ENCODE measurements around the gene RPL36AL.
"Not testable (repeated sequence)": the region's sequence is repeated elsewhere in the genome, so short reads cannot be mapped to it uniquely, and the experiment has no call there.

Gene RPL36AL

GRCh38 chr14:49585803-49586672, 34.4 kb downstream of the RPL36AL start, which contains the start of gene RPS29:
Gene RPS29 (minus strand): TSS chr14:49586380. CDS start chr14:49586346, 34 bp downstream.
- no peaks in the 10 kb centered on the region for H3K9me3 ChIP-seq (ENCODE audit: low read length)
- H3K27ac ChIP-seq (ENCODE audit: low read depth, low read length): peak within 1 kb of the TSS; percentile 86
- no peaks in the 10 kb centered on the region for H3K27me3 ChIP-seq (ENCODE audit: control insufficient read depth in 1 of 2, insufficient read depth in 2 of 2, low read length in 2 of 2)
- peak within 1 kb of the TSS; percentile 87 for H3K9ac ChIP-seq (ENCODE audit: low read length)
- peaks cover 15% of the 10 kb centered on the region for H3K4me1 ChIP-seq (ENCODE audit: insufficient read depth, low read length)
- H3K36me3 ChIP-seq (ENCODE audit: insufficient read depth, low read length): peaks cover 22% of the 10 kb centered on the region
- H3K4me3 ChIP-seq (ENCODE audit: low read depth in 1 of 2, low read length in 2 of 2): peak within 1 kb of the TSS; percentile 67 to 89

GRCh38 chr14:49584981-49585640, 35.3 kb downstream of the RPL36AL start:
- peak overlapping the region; percentile 67 to 89 for H3K4me3 ChIP-seq (ENCODE audit: low read depth in 1 of 2, low read length in 2 of 2)
- not testable (repeated sequence) for H3K27me3 ChIP-seq (ENCODE audit: control insufficient read depth in 1 of 2, insufficient read depth in 2 of 2, low read length in 2 of 2); H3K9me3 ChIP-seq (ENCODE audit: low read length)
- H3K27ac ChIP-seq (ENCODE audit: low read depth, low read length): peak overlapping the region; percentile 86
- peaks cover 22% of the 10 kb centered on the region for H3K36me3 ChIP-seq (ENCODE audit: insufficient read depth, low read length)
- peaks cover 15% of the 10 kb centered on the region for H3K4me1 ChIP-seq (ENCODE audit: insufficient read depth, low read length)
- H3K9ac ChIP-seq (ENCODE audit: low read length): peak overlapping the region; percentile 87

- Histone ChIP-seq H3K27me3 (ENCODE audit: control insufficient read depth in 1 of 2, insufficient read depth in 2 of 2, low read length in 2 of 2) (no peaks in the 10 kb centered on the region), H3K9me3 (ENCODE audit: low read length) (no peaks in the 10 kb centered on the region), H3K4me1 (ENCODE audit: insufficient read depth, low read length) (peaks cover 15% of the 10 kb centered on the region), H3K9ac (ENCODE audit: low read length) (no peak overlapping the region), H3K27ac (ENCODE audit: low read depth, low read length) (no peak overlapping the region), H3K36me3 (ENCODE audit: insufficient read depth, low read length) (peaks cover 22% of the 10 kb centered on the region), H3K4me3 (ENCODE audit: low read depth in 1 of 2, low read length in 2 of 2) (no peak overlapping the region)
These were observed 36.4 kb downstream of the RPL36AL start for GRCh38 chr14:49584058-49584457.

- Histone ChIP-seq H3K36me3 (ENCODE audit: insufficient read depth, low read length) (peaks cover 22% of the 10 kb centered on the region), H3K9ac (ENCODE audit: low read length) (no peak overlapping the region), H3K4me3 (ENCODE audit: low read depth in 1 of 2, low read length in 2 of 2) (no peak overlapping the region), H3K4me1 (ENCODE audit: insufficient read depth, low read length) (peaks cover 15% of the 10 kb centered on the region), H3K27ac (ENCODE audit: low read depth, low read length) (no peak overlapping the region), H3K9me3 (ENCODE audit: low read length) (no peaks in the 10 kb centered on the region), H3K27me3 (ENCODE audit: control insufficient read depth in 1 of 2, insufficient read depth in 2 of 2, low read length in 2 of 2) (no peaks in the 10 kb centered on the region)
These were observed 36.8 kb downstream of the RPL36AL start for GRCh38 chr14:49583629-49584028.

- H3K4me1 ChIP-seq (ENCODE audit: insufficient read depth, low read length): peaks cover 15% of the 10 kb centered on the region
- H3K27me3 ChIP-seq (ENCODE audit: control insufficient read depth in 1 of 2, insufficient read depth in 2 of 2, low read length in 2 of 2): no peaks in the 10 kb centered on the region
- no peak overlapping the region for H3K27ac ChIP-seq (ENCODE audit: low read depth, low read length)
- peaks cover 22% of the 10 kb centered on the region for H3K36me3 ChIP-seq (ENCODE audit: insufficient read depth, low read length)
- no peak overlapping the region for H3K4me3 ChIP-seq (ENCODE audit: low read depth in 1 of 2, low read length in 2 of 2)
- no peak overlapping the region for H3K9ac ChIP-seq (ENCODE audit: low read length)
- H3K9me3 ChIP-seq (ENCODE audit: low read length): no peaks in the 10 kb centered on the region
These were observed 38.1 kb downstream of the RPL36AL start for GRCh38 chr14:49582113-49582977.

GRCh38 chr14:49581209-49582112, 39.0 kb downstream of the RPL36AL start:
- peaks cover 26% of the 10 kb centered on the region for H3K36me3 ChIP-seq (ENCODE audit: insufficient read depth, low read length)
- H3K4me3 ChIP-seq (ENCODE audit: low read depth in 1 of 2, low read length in 2 of 2): no peak overlapping the region
- H3K9ac ChIP-seq (ENCODE audit: low read length): no peak overlapping the region
- peaks cover 15% of the 10 kb centered on the region for H3K4me1 ChIP-seq (ENCODE audit: insufficient read depth, low read length)
- H3K9me3 ChIP-seq (ENCODE audit: low read length): no peaks in the 10 kb centered on the region
- H3K27me3 ChIP-seq (ENCODE audit: control insufficient read depth in 1 of 2, insufficient read depth in 2 of 2, low read length in 2 of 2): no peaks in the 10 kb centered on the region
- no peak overlapping the region for H3K27ac ChIP-seq (ENCODE audit: low read depth, low read length)

GRCh38 chr14:49579841-49580240, 40.6 kb downstream of the RPL36AL start:
- Histone ChIP-seq H3K27me3 (ENCODE audit: control insufficient read depth in 1 of 2, insufficient read depth in 2 of 2, low read length in 2 of 2) (no peaks in the 10 kb centered on the region), H3K4me1 (ENCODE audit: insufficient read depth, low read length) (peaks cover 9% of the 10 kb centered on the region), H3K4me3 (ENCODE audit: low read depth in 1 of 2, low read length in 2 of 2) (no peak overlapping the region), H3K9me3 (ENCODE audit: low read length) (no peaks in the 10 kb centered on the region), H3K27ac (ENCODE audit: low read depth, low read length) (no peak overlapping the region), H3K9ac (ENCODE audit: low read length) (no peak overlapping the region), H3K36me3 (ENCODE audit: insufficient read depth, low read length) (peaks cover 29% of the 10 kb centered on the region)

GRCh38 chr14:49578141-49578540, 42.3 kb downstream of the RPL36AL start:
- Histone ChIP-seq H3K27ac (ENCODE audit: low read depth, low read length) (no peak overlapping the region), H3K4me1 (ENCODE audit: insufficient read depth, low read length) (no peaks in the 10 kb centered on the region), H3K4me3 (ENCODE audit: low read depth in 1 of 2, low read length in 2 of 2) (no peak overlapping the region), H3K36me3 (ENCODE audit: insufficient read depth, low read length) (peaks cover 20% of the 10 kb centered on the region), H3K27me3 (ENCODE audit: control insufficient read depth in 1 of 2, insufficient read depth in 2 of 2, low read length in 2 of 2) (no peaks in the 10 kb centered on the region), H3K9ac (ENCODE audit: low read length) (no peak overlapping the region), H3K9me3 (ENCODE audit: low read length) (no peaks in the 10 kb centered on the region)

- Histone ChIP-seq H3K4me3 (ENCODE audit: low read depth in 1 of 2, low read length in 2 of 2) (no peak overlapping the region), H3K27ac (ENCODE audit: low read depth, low read length) (no peak overlapping the region), H3K36me3 (ENCODE audit: insufficient read depth, low read length) (peaks cover 7% of the 10 kb centered on the region)
These were observed 46.4 kb downstream of the RPL36AL start for GRCh38 chr14:49574038-49574437.

GRCh38 chr14:49569281-49569680, 51.1 kb downstream of the RPL36AL start:
- Histone ChIP-seq H3K4me3 (ENCODE audit: low read depth in 1 of 2, low read length in 2 of 2) (no peak overlapping the region), H3K27ac (ENCODE audit: low read depth, low read length) (no peak overlapping the region), H3K27me3 (ENCODE audit: control insufficient read depth in 1 of 2, insufficient read depth in 2 of 2, low read length in 2 of 2) (no peaks in the 10 kb centered on the region), H3K36me3 (ENCODE audit: insufficient read depth, low read length) (no peaks in the 10 kb centered on the region), H3K4me1 (ENCODE audit: insufficient read depth, low read length) (no peaks in the 10 kb centered on the region), H3K9me3 (ENCODE audit: low read length) (no peaks in the 10 kb centered on the region), H3K9ac (ENCODE audit: low read length) (no peak overlapping the region)

More at GRCh38 chr14:49574038-49574437, 46.4 kb downstream of the RPL36AL start:
- H3K9me3 ChIP-seq (ENCODE audit: low read length): no peaks in the 10 kb centered on the region
- no peaks in the 10 kb centered on the region for H3K4me1 ChIP-seq (ENCODE audit: insufficient read depth, low read length)
- H3K9ac ChIP-seq (ENCODE audit: low read length): no peak overlapping the region
- no peaks in the 10 kb centered on the region for H3K27me3 ChIP-seq (ENCODE audit: control insufficient read depth in 1 of 2, insufficient read depth in 2 of 2, low read length in 2 of 2)

Measured in muscle layer of colon (tissue), 2 donors.